HEK293T (cell line): ENCODE data around the gene ROR1.
"Not testable (repeated sequence)": the region's sequence is repeated elsewhere in the genome, so short reads cannot be mapped to it uniquely, and the experiment has no call there.

ENCODE experiments used
- CTCF ChIA-PET: fragments of 350-600 bp; formaldehyde crosslinking; extraction: SDS; loops from one replicate; lab custom pipeline; 2021; ENCODE audit warnings: antibody characterized with exemption, inconsistent platforms; lab: Yijun Ruan, JAX
- POLR2A ChIA-PET: fragments of 350-600 bp; formaldehyde crosslinking; extraction: SDS; loops from one replicate; lab custom pipeline; 2020; ENCODE audit warnings: antibody characterized with exemption, inconsistent platforms; lab: Yijun Ruan, JAX
- DNase-seq: peaks from one replicate; pipeline ENCODE4 v3.0.0; 2012; ENCODE audit warnings: mixed read lengths; ENCODE audit errors: extremely low spot score
- ARNT ChIP-seq: fragments of 450-650 bp; IDR thresholded peaks from 2 replicates; pipeline ENCODE4 v1.6.1; 2017; ENCODE audit warnings: mild to moderate bottlenecking
- BHLHE40 ChIP-seq: fragments of 450-650 bp; IDR thresholded peaks from 2 replicates; pipeline ENCODE4 v1.6.1; 2016; ENCODE audit warnings: mild to moderate bottlenecking, moderate library complexity, borderline replicate concordance
- CTBP1 ChIP-seq: fragments of 450-650 bp; IDR thresholded peaks from 2 replicates; pipeline ENCODE4 v1.6.1; 2016; ENCODE audit warnings: borderline replicate concordance
- ELF4 ChIP-seq: fragments of 450-650 bp; IDR thresholded peaks from 2 replicates; pipeline ENCODE4 v1.6.1; 2017; ENCODE audit warnings: antibody characterized with exemption
- FOXA1 ChIP-seq: fragments of 450-650 bp; IDR thresholded peaks from 2 replicates; pipeline ENCODE4 v1.6.1; 2016; ENCODE audit warnings: mild to moderate bottlenecking
- FOXK2 ChIP-seq: fragments of 450-650 bp; IDR thresholded peaks from 2 replicates; pipeline ENCODE4 v1.6.1; 2016; ENCODE audit warnings: mild to moderate bottlenecking
- FOXM1 ChIP-seq: fragments of 450-650 bp; IDR thresholded peaks from 2 replicates; pipeline ENCODE4 v1.6.1; 2017; ENCODE audit warnings: mild to moderate bottlenecking, borderline replicate concordance
- HDGF ChIP-seq: fragments of 450-650 bp; IDR thresholded peaks from 2 replicates; pipeline ENCODE4 v1.6.1; 2017; ENCODE audit warnings: antibody characterized with exemption, borderline replicate concordance
- L3MBTL2 ChIP-seq: fragments of 450-650 bp; conservative IDR thresholded peaks from 2 replicates; pipeline ENCODE4 v1.6.1; 2016; ENCODE audit warnings: mild to moderate bottlenecking
- LEF1 ChIP-seq: fragments of 450-650 bp; IDR thresholded peaks from 2 replicates; pipeline ENCODE4 v1.6.1; 2017; ENCODE audit warnings: mild to moderate bottlenecking, borderline replicate concordance
- NFRKB ChIP-seq: fragments of 450-650 bp; IDR thresholded peaks from 2 replicates; pipeline ENCODE4 v1.6.1; 2016; ENCODE audit warnings: mild to moderate bottlenecking, moderate library complexity
- PKNOX1 ChIP-seq: fragments of 450-650 bp; IDR thresholded peaks from 2 replicates; pipeline ENCODE4 v1.6.1; 2016
- SP1 ChIP-seq: fragments of 450-650 bp; IDR thresholded peaks from 2 replicates; pipeline ENCODE4 v1.6.1; 2017
- SUZ12 ChIP-seq: fragments of 450-650 bp; IDR thresholded peaks from 2 replicates; pipeline ENCODE4 v1.6.1; 2016; ENCODE audit warnings: mild to moderate bottlenecking
- TARDBP ChIP-seq: fragments of 450-650 bp; IDR thresholded peaks from 2 replicates; pipeline ENCODE4 v1.6.1; 2016
- ZNF384 ChIP-seq: fragments of 450-650 bp; IDR thresholded peaks from 2 replicates; pipeline ENCODE4 v1.6.1; 2016

Gene ROR1

GRCh38 chr1:64212031-64212430 lies 438.2 kb downstream of the ROR1 start:
- ChIA-PET CTCF (no interaction called here), POLR2A (no interaction called here)
- no peak for DNase-seq
- no peak for TF ChIP-seq FOXM1
- TF ChIP-seq NFRKB: no peak
- no peak for TF ChIP-seq TARDBP
- TF ChIP-seq FOXA1: no peak
- no peak for TF ChIP-seq HDGF
- no peak for TF ChIP-seq PKNOX1
- TF ChIP-seq BHLHE40: no peak
- no peak for TF ChIP-seq SP1
- TF ChIP-seq L3MBTL2: no peak
- TF ChIP-seq SUZ12: no peak
- no peak for TF ChIP-seq ZNF384
- no peak for TF ChIP-seq CTBP1
- TF ChIP-seq FOXK2: no peak
- TF ChIP-seq ELF4: no peak

DNA sequence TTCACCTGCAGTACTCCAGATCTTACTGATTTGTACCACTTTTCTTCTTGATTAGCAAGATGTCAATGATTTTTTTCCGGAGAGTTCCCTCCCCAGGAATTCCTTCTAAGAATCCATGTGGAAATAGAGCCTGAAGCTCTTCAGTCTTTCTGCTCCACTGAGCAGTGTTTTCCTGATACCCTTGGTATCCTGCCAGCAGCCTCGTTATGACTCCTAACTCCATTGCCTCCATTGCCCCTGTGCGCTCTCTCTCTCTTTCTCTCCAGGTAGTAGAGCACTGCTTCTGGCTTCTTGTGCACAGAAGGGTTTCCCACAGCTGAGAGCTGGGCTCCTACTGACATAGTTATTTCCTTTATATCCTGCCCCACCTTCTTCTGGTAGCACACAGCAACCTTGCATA lies 441.8 kb downstream of the ROR1 start:
- CTCF ChIA-PET: no interaction called here
- POLR2A ChIA-PET: interaction anchor here (0.6 kb wide), 1 partner anchor 428 kb away, joined by 3 read pairs; no protein-coding TSS in a partner anchor
- no peak for DNase-seq
- TF ChIP-seq HDGF (no peak), FOXA1 (no peak), L3MBTL2 (no peak), NFRKB (no peak), TARDBP (no peak), ZNF384 (no peak), FOXK2 (no peak), CTBP1 (no peak), BHLHE40 (no peak), LEF1 (no peak)

DNA sequence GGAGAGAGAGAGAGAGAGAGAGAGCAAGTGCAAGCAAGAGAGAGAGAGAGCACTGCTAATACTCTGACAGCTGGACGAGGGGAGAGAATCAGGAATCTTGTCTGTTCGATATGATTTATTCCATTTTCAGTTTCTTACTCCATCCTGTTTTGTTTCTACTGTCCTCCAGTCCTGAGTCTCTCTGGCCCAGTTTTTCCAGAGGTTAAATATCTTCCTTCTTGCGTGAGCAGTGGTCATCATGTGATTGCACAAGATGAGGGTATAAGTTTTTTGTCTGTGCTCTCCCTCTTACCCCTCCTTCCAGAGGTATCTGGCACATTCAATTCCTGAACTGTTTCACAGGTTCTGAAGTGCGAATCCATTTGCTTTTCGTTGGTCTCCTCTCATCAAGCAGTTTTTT lies 446.4 kb downstream of the ROR1 start:
- POLR2A ChIA-PET: no interaction called here
- no peak for DNase-seq
- no peak for TF ChIP-seq SP1
- no peak for TF ChIP-seq FOXA1
- no peak for TF ChIP-seq HDGF
- TF ChIP-seq BHLHE40: no peak
- TF ChIP-seq NFRKB: no peak
- TF ChIP-seq PKNOX1: no peak; the same call in 1 of the 2 replicates
- no peak for TF ChIP-seq ELF4
- no peak for TF ChIP-seq ZNF384
- TF ChIP-seq SUZ12: no peak
- no peak for TF ChIP-seq FOXK2
- TF ChIP-seq L3MBTL2: no peak
- no peak for TF ChIP-seq TARDBP
- TF ChIP-seq ARNT: no peak
- no peak for TF ChIP-seq FOXM1
- no peak for TF ChIP-seq CTBP1
- TF ChIP-seq LEF1: no peak
- CTCF ChIA-PET: no interaction called here

GRCh38 chr1:64223329-64224151 lies 449.7 kb downstream of the ROR1 start:
- CTCF ChIA-PET: interaction anchor here (0.6 kb wide), 1 partner anchor 26 kb away, joined by 4 read pairs; no protein-coding TSS in a partner anchor
- POLR2A ChIA-PET: no interaction called here
- TF ChIP-seq CTBP1 (peak; percentile 65; the same call in 1 of the 2 replicates), SUZ12 (no peak), ZNF384 (peak; percentile 72), PKNOX1 (peak; percentile 91)
- peak; percentile 43 for DNase-seq

DNA sequence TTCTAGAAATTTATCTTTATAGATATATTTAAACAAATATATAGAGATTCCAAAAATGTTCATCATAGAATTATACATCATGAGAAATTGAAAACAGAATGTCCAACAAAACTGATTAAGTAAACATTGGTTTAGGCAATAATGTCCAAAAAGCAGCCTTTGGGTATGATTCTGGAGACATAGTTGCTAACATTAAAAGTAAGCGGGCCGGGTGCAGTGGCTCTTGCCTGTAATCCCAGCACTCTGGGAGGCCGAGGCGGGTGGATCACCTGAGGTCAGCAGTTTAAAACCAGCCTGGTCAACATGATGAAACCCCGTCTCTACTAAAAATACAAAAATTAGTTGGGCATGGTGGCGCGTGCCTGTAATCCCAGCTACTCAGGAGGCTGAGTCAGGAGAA lies 450.4 kb downstream of the ROR1 start:
- CTCF ChIA-PET, POLR2A ChIA-PET, DNase-seq: not testable (repeated sequence)

DNA sequence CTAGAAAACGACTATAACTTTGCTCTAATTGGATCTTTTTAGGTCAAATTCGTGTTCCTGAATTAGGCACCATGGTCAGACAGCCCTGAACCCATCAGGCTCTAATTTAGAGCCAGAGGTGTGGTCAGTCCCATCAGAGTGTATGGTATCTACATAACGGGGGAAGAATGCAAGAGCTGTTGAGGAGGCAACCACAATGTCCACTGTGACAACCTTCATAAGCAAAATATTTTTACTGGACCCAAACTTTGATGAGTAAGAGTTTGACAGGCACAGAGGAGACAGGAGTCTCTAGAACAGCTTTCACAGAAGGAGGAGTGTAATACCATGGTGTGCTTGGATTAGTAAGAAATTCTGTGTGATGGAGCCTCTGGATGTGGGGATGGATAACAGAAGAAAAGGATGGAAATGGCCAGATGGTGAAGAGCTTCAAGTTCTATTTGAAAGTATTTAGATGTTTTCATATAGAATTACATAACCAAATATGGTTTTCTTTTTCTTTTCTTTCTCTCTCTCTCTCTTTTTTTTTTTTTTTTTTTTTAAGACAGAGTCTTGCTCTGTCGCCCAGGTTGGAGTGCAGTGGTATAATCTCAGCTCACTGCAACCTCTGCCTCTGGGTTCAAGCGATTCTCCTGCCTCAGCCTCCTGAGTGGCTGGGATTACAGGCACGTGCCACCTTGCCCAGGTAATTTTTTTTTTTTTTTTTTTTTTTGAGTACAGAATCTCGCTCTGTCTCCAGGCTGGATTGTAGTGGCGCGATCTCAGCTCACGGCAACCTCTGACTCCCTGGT lies 454.5 kb downstream of the ROR1 start:
- CTCF ChIA-PET: interaction anchor here (1.1 to 1.2 kb wide), 2 partner anchors 15 to 554 kb away, joined by 3 read pairs; no protein-coding TSS in a partner anchor

More for the DNA sequence above, 454.5 kb downstream of the ROR1 start:
- POLR2A ChIA-PET: no interaction called here
- TF ChIP-seq LEF1 (no peak), ARNT (no peak), ZNF384 (peak; percentile 67)
- DNase-seq: no peak
